ENCODE measurements around the gene TBRG4. TPM values are rescaled to one million over a fixed set of nuclear protein-coding genes. Genes with fewer than 3 reads are reported as not detected.

The TBRG4 gene
- total and polyA plus RNA-seq, 2 experiments from 2014 or later, result 44.5 to 54.6 TPM

GRCh38 chr7:45060295-45060694 lies 51.2 kb downstream of the TBRG4 start:
- Histone ChIP-seq H3K4me3 (no peak overlapping the region), H3K27me3 (no peaks in the 10 kb centered on the region), H4K20me1 (ENCODE audit: insufficient read depth, poor library complexity, severe bottlenecking) (no peaks in the 10 kb centered on the region), H3K9me3 (ENCODE audit: low read depth) (no peaks in the 10 kb centered on the region), H3K9me2 (replicated peaks; ENCODE audit: insufficient read depth) (no peaks in the 10 kb centered on the region), H2AFZ (no peak overlapping the region), H3K27ac (no peak overlapping the region), H3K4me2 (no peak overlapping the region), H3K79me2 (peaks cover 20% of the 10 kb centered on the region), H3K4me1 (ENCODE audit: insufficient read depth) (no peaks in the 10 kb centered on the region), H3K36me3 (replicated peaks; ENCODE audit: insufficient read depth, low read depth) (no peaks in the 10 kb centered on the region)
- TF ChIP-seq EZH2phosphoT487 (IDR thresholded peaks at IDR 0.05; ENCODE audit: low read depth, severe bottlenecking, unreplicated experiment) (no peak), EZH2 (IDR thresholded peaks at IDR 0.05; ENCODE audit: borderline replicate concordance) (no peak)
- TF ChIP-seq, protein P1, sequence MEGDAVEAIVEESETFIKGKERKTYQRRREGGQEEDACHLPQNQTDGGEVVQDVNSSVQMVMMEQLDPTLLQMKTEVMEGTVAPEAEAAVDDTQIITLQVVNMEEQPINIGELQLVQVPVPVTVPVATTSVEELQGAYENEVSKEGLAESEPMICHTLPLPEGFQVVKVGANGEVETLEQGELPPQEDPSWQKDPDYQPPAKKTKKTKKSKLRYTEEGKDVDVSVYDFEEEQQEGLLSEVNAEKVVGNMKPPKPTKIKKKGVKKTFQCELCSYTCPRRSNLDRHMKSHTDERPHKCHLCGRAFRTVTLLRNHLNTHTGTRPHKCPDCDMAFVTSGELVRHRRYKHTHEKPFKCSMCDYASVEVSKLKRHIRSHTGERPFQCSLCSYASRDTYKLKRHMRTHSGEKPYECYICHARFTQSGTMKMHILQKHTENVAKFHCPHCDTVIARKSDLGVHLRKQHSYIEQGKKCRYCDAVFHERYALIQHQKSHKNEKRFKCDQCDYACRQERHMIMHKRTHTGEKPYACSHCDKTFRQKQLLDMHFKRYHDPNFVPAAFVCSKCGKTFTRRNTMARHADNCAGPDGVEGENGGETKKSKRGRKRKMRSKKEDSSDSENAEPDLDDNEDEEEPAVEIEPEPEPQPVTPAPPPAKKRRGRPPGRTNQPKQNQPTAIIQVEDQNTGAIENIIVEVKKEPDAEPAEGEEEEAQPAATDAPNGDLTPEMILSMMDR (IDR thresholded peaks at IDR 0.05; ENCODE audit: poor library complexity), result no peak
- no peak for DNase-seq (ENCODE audit: low spot score)
- 96% methylated on average over 3 of the region's 3 CpGs for WGBS (ENCODE audit: low lambda C conversion rate, missing lambda C conversion rate)

DNA sequence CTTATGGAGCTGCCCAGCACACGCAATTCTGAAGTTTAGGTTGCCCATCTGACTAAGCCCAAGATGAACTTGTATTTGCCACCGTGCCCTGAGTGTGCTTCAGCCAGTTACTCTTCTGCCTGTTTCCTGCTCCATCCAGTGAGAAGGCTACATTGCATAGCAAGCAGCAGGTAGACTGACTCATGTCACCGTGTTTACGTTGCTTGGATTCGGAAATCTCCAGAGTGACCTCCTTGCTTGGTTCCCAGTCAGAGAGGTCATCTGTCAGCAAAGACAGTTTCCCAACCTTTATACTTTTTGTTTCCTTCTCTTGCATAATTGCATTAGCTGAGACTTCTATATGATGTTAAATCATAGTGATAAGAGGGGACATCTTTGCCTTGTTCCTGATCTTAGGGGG lies 53.6 kb downstream of the TBRG4 start:
- no peak overlapping the region for H3K4me2 ChIP-seq
- H2AFZ ChIP-seq, result no peak overlapping the region
- no peak overlapping the region for H3K27ac ChIP-seq
- H3K36me3 ChIP-seq (replicated peaks; ENCODE audit: insufficient read depth, low read depth), result no peaks in the 10 kb centered on the region
- H3K79me2 ChIP-seq, result peaks cover 20% of the 10 kb centered on the region
- no peak for DNase-seq (ENCODE audit: low spot score)
- TF ChIP-seq EZH2phosphoT487 (IDR thresholded peaks at IDR 0.05; ENCODE audit: low read depth, severe bottlenecking, unreplicated experiment) (no peak), EZH2 (IDR thresholded peaks at IDR 0.05; ENCODE audit: borderline replicate concordance) (no peak)
- TF ChIP-seq, protein P1 (IDR thresholded peaks at IDR 0.05; ENCODE audit: poor library complexity), result no peak
- H4K20me1 ChIP-seq (ENCODE audit: insufficient read depth, poor library complexity, severe bottlenecking), result no peaks in the 10 kb centered on the region
- no peaks in the 10 kb centered on the region for H3K9me2 ChIP-seq (replicated peaks; ENCODE audit: insufficient read depth)
- H3K9me3 ChIP-seq (ENCODE audit: low read depth), result no peaks in the 10 kb centered on the region
- H3K27me3 ChIP-seq, result no peaks in the 10 kb centered on the region
- no peaks in the 10 kb centered on the region for H3K4me1 ChIP-seq (ENCODE audit: insufficient read depth)
- 71% methylated on average over 5 of the region's 5 CpGs for WGBS (ENCODE audit: low lambda C conversion rate, missing lambda C conversion rate)
- H3K4me3 ChIP-seq, result no peak overlapping the region

GRCh38 chr7:45055594-45056219 lies 55.8 kb downstream of the TBRG4 start:
- Histone ChIP-seq H2AFZ (no peak overlapping the region), H3K27me3 (no peaks in the 10 kb centered on the region), H4K20me1 (ENCODE audit: insufficient read depth, poor library complexity, severe bottlenecking) (no peaks in the 10 kb centered on the region), H3K4me1 (ENCODE audit: insufficient read depth) (no peaks in the 10 kb centered on the region), H3K4me3 (no peak overlapping the region), H3K79me2 (peaks cover 20% of the 10 kb centered on the region), H3K36me3 (replicated peaks; ENCODE audit: insufficient read depth, low read depth) (no peaks in the 10 kb centered on the region), H3K9me3 (ENCODE audit: low read depth) (no peaks in the 10 kb centered on the region), H3K4me2 (no peak overlapping the region), H3K27ac (no peak overlapping the region), H3K9me2 (replicated peaks; ENCODE audit: insufficient read depth) (no peaks in the 10 kb centered on the region)
- WGBS (ENCODE audit: low lambda C conversion rate, missing lambda C conversion rate), result 98% methylated on average over 5 of the region's 5 CpGs
- DNase-seq (ENCODE audit: low spot score), result no peak
- TF ChIP-seq EZH2phosphoT487 (IDR thresholded peaks at IDR 0.05; ENCODE audit: low read depth, severe bottlenecking, unreplicated experiment), result no peak
- no peak for TF ChIP-seq EZH2 (IDR thresholded peaks at IDR 0.05; ENCODE audit: borderline replicate concordance)
- TF ChIP-seq, protein P1 (IDR thresholded peaks at IDR 0.05; ENCODE audit: poor library complexity), result no peak

All from hepatocyte (in vitro differentiated cells).